Keratinocyte (primary cell): Measurements from ENCODE around the gene DEPDC4. TPM values are rescaled to one million over a fixed set of nuclear protein-coding genes. Genes with fewer than 3 reads are reported as not detected.

Source experiments
- DNase-seq: peaks from one replicate; pipeline ENCODE4 v3.0.0-alpha.2; 2011; ENCODE audit warnings: low read depth, missing footprints, low spot score
- FAIRE-seq: peaks from 2 replicates; lab custom pipeline; 2011; peaks lifted over from hg19 to GRCh38; lab: Jason Lieb, UNC
- H2AFZ ChIP-seq: 2 replicates; pipeline ENCODE4 v1.6.0; 2012; ENCODE audit warnings: low read length, control low read depth, inconsistent platforms; ENCODE audit not compliant: control insufficient read depth
- H3K27ac ChIP-seq: 2 replicates; pipeline ENCODE4 v1.5.1; 2011; ENCODE audit warnings: low read length; ENCODE audit not compliant: control insufficient read depth, insufficient read depth
- H3K27me3 ChIP-seq: 3 replicates; pipeline ENCODE4 v1.6.0; 2011; ENCODE audit warnings: low read length; ENCODE audit not compliant: control insufficient read depth, insufficient read depth; ENCODE audit errors: extremely low read depth
- H3K36me3 ChIP-seq, 2 experiments: 2 replicates in 1 of 2; 3 replicates in 1 of 2; pipeline ENCODE4 v1.5.1; 2011; ENCODE audit warnings: low read length in 2 of 2, mild to moderate bottlenecking in 1 of 2; ENCODE audit not compliant: control insufficient read depth in 2 of 2, insufficient read depth in 2 of 2; ENCODE audit errors: extremely low read depth in 1 of 2
- H3K4me1 ChIP-seq: 3 replicates; pipeline ENCODE4 v1.5.1; 2011; ENCODE audit warnings: low read length; ENCODE audit not compliant: control insufficient read depth, insufficient read depth; ENCODE audit errors: extremely low read depth
- H3K4me2 ChIP-seq: 3 replicates; pipeline ENCODE4 v1.6.0; 2011; ENCODE audit warnings: low read depth, low read length; ENCODE audit not compliant: control insufficient read depth, insufficient read depth; ENCODE audit errors: extremely low read depth
- H3K4me3 ChIP-seq, 3 experiments: fragments of 200-600 bp in 1 of 3; sonication (generic) in 1 of 3; 2 replicates in 2 of 3; 3 replicates in 1 of 3; pipeline ENCODE4 v1.5.1; 2011 to 2016; ENCODE audit warnings: low read length in 3 of 3, mild to moderate bottlenecking in 3 of 3, control low read depth in 2 of 3, inconsistent platforms in 1 of 3, low read depth in 1 of 3, mixed read lengths in 1 of 3, mixed run types in 1 of 3, moderate library complexity in 1 of 3; ENCODE audit not compliant: control insufficient read depth in 2 of 3, insufficient read depth in 2 of 3; ENCODE audit errors: extremely low read depth in 1 of 3
- H3K79me2 ChIP-seq: 2 replicates; pipeline ENCODE4 v1.6.0; 2012; ENCODE audit warnings: low read length; ENCODE audit not compliant: control insufficient read depth, insufficient read depth
- H3K9ac ChIP-seq: 3 replicates; pipeline ENCODE4 v1.6.0; 2011; ENCODE audit warnings: low read length; ENCODE audit not compliant: control insufficient read depth, insufficient read depth; ENCODE audit errors: extremely low read depth
- H3K9me1 ChIP-seq: 3 replicates; pipeline ENCODE4 v1.6.0; 2011; ENCODE audit warnings: low read length; ENCODE audit not compliant: control insufficient read depth, insufficient read depth; ENCODE audit errors: extremely low read depth
- H3K9me3 ChIP-seq: 2 replicates; pipeline ENCODE4 v1.5.1; 2012; ENCODE audit warnings: low read depth, low read length; ENCODE audit not compliant: control insufficient read depth
- H4K20me1 ChIP-seq: 3 replicates; pipeline ENCODE4 v1.6.0; 2011; ENCODE audit warnings: low read length; ENCODE audit not compliant: control insufficient read depth, insufficient read depth; ENCODE audit errors: extremely low read depth
- CTCF ChIP-seq, 3 experiments: IDR thresholded peaks in 1 of 3; conservative IDR thresholded peaks in 1 of 3; optimal IDR thresholded peaks in 1 of 3; 2 replicates in 2 of 3; 3 replicates in 1 of 3; pipeline versions ENCODE3 to v1.5.1; 2011; ENCODE audit warnings: low read length in 3 of 3, mild to moderate bottlenecking in 3 of 3, moderate library complexity in 2 of 3, control low read depth in 1 of 3, inconsistent platforms in 1 of 3; ENCODE audit not compliant: insufficient read depth in 2 of 3; ENCODE audit errors: extremely low read depth in 1 of 3
- EZH2 ChIP-seq: IDR thresholded peaks from one replicate; pipeline ENCODE4 v1.6.1; 2012; ENCODE audit warnings: inconsistent platforms, mild to moderate bottlenecking, low read length, moderate library complexity
- dilution Hi-C: fragments of 300-500 bp; cut with MboI; formaldehyde crosslinking; loops from one replicate; pipeline ENCODE4 v1.7.0; 2020; ENCODE audit warnings: low sequenced_read_pairs; ENCODE audit not compliant: extremely low pct_ligation_motif_present
- polyA plus RNA-seq, 5 experiments: library from polyadenylated mRNA; depleted of rRNA in 3 of 5; stranded (reverse) in 3 of 5; stranded (forward) in 1 of 5; unstranded in 1 of 5; fragments of >200 nt; gene quantifications; 1 replicate in 1 of 5; 2 replicates in 3 of 5; 3 replicates in 1 of 5; pipeline versions ENCODE4 v1.2.1 to v1.2.3, GENCODE V29; 2011 to 2012; ENCODE audit warnings: missing spikeins in 2 of 5, low read depth in 1 of 5, low replicate concordance in 1 of 5

DEPDC4 gene
- polyA plus RNA-seq, 1 donor (not counting 4 experiments of a cell fraction or from before 2014, with no cell fraction given): 2.4 TPM

- H3K9me3 ChIP-seq: no peaks in the 10 kb centered on the region
- TF ChIP-seq CTCF (optimal IDR thresholded peaks at IDR 0.05 in 1 of 3, IDR thresholded peaks at IDR 0.05 in 1 of 3, conservative IDR thresholded peaks at IDR 0.05 in 1 of 3; ENCODE audit: extremely low read depth in 1 of 3, insufficient read depth in 2 of 3, low read length in 3 of 3): no peak
- TF ChIP-seq EZH2: no peak
- FAIRE-seq (no peak), DNase-seq (no peak)
- no peak overlapping the region for H3K9ac ChIP-seq
- H4K20me1 ChIP-seq: no peaks in the 10 kb centered on the region
- no peak overlapping the region for H3K27ac ChIP-seq
- no peak overlapping the region for H3K4me2 ChIP-seq
- H3K79me2 ChIP-seq: no peaks in the 10 kb centered on the region
- no peak overlapping the region for H2AFZ ChIP-seq
- H3K36me3 ChIP-seq: peaks cover 0 to 2% of the 10 kb centered on the region in 2 experiments
- H3K4me3 ChIP-seq: no peak overlapping the region
- H3K9me1 ChIP-seq: no peaks in the 10 kb centered on the region
- dilution Hi-C loops: no loop called here
- H3K4me1 ChIP-seq: no peaks in the 10 kb centered on the region
- no peaks in the 10 kb centered on the region for H3K27me3 ChIP-seq
These were observed 12.0 kb downstream of the DEPDC4 start for GRCh38 chr12:100254876-100255275.

GRCh38 chr12:100253437-100253836, 13.4 kb downstream of the DEPDC4 start:
- no peak for DNase-seq
- no peaks in the 10 kb centered on the region for H3K9me3 ChIP-seq
- H3K9me1 ChIP-seq: no peaks in the 10 kb centered on the region
- TF ChIP-seq EZH2 (no peak), CTCF (optimal IDR thresholded peaks at IDR 0.05 in 1 of 3, IDR thresholded peaks at IDR 0.05 in 1 of 3, conservative IDR thresholded peaks at IDR 0.05 in 1 of 3; ENCODE audit: extremely low read depth in 1 of 3, insufficient read depth in 2 of 3, low read length in 3 of 3) (no peak)
- H4K20me1 ChIP-seq: no peaks in the 10 kb centered on the region
- no peak overlapping the region for H3K4me3 ChIP-seq
- H3K4me2 ChIP-seq: no peak overlapping the region
- no peak overlapping the region for H2AFZ ChIP-seq
- no peak overlapping the region for H3K9ac ChIP-seq
- H3K79me2 ChIP-seq: no peaks in the 10 kb centered on the region
- dilution Hi-C loops: no loop called here
- FAIRE-seq: no peak
- no peaks in the 10 kb centered on the region for H3K4me1 ChIP-seq
- no peaks in the 10 kb centered on the region for H3K27me3 ChIP-seq
- H3K27ac ChIP-seq: no peak overlapping the region
- peaks cover 0 to 2% of the 10 kb centered on the region in 2 experiments for H3K36me3 ChIP-seq
